Esophagus muscularis mucosa (tissue), 4 donors: ENCODE measurements around the gene COL7A1. TPM values are rescaled to one million over a fixed set of nuclear protein-coding genes. Genes with fewer than 3 reads are reported as not detected.

Experiments
- DNase-seq: peaks from one replicate; pipeline ENCODE4 v3.0.0-alpha.2; 2017; ENCODE audit errors: extremely low spot score
- H3K27ac ChIP-seq, 4 donors: fragments of 200-600 bp; sonication (generic); replicated peaks in 1 of 4; 1 replicate in 3 of 4; 2 replicates in 1 of 4; pipeline ENCODE4 v1.5.1; 2016 to 2019; ENCODE audit warnings: mild to moderate bottlenecking in 1 of 4
- H3K27me3 ChIP-seq, 4 donors: fragments of 200-600 bp; sonication (generic); one replicate each; pipeline versions ENCODE4 v1.5.1 to v1.6.0; 2016 to 2019
- H3K36me3 ChIP-seq, 4 donors: fragments of 200-600 bp; sonication (generic); one replicate each; pipeline ENCODE4 v1.5.1; 2016 to 2019
- H3K4me1 ChIP-seq, 4 donors: fragments of 200-600 bp; sonication (generic); one replicate each; pipeline ENCODE4 v1.5.1; 2016 to 2019
- H3K4me3 ChIP-seq, 4 donors: fragments of 200-600 bp; sonication (generic); 1 replicate in 2 of 4; 2 replicates in 2 of 4; pipeline ENCODE4 v1.5.1; 2016 to 2019; ENCODE audit warnings: mild to moderate bottlenecking in 4 of 4, moderate library complexity in 1 of 4
- H3K9me3 ChIP-seq, 4 donors: fragments of 200-600 bp; sonication (generic); 1 replicate in 3 of 4; 2 replicates in 1 of 4; pipeline ENCODE4 v1.5.1; 2016 to 2019
- EP300 ChIP-seq: sonication (generic); formaldehyde crosslinking; IDR thresholded peaks from one replicate; pipeline ENCODE4 v1.6.1; 2017; ENCODE audit warnings: antibody characterized with exemption
- POLR2A ChIP-seq: fragments of 450-650 bp; IDR thresholded peaks from one replicate; pipeline ENCODE4 v1.6.1; 2017; ENCODE audit warnings: antibody characterized with exemption, moderate library complexity, mild to moderate bottlenecking, low read depth
- POLR2AphosphoS5 ChIP-seq, 2 donors: sonication (generic); formaldehyde crosslinking; IDR thresholded peaks; one replicate each; pipeline ENCODE4 v1.6.1; 2017; ENCODE audit warnings: antibody characterized with exemption in 2 of 2
- WGBS: methylation state at CpG from one replicate; pipeline ENCODE4 v1.1.5; 2018; 5-methylcytosine and 5-hydroxymethylcytosine counted together
- intact Hi-C: fragments of 100-400 bp; cut with DNase I; formaldehyde crosslinking; loops from one replicate; pipeline ENCODE4 v1.15.1; 2023
- total RNA-seq, 4 donors: library from RNA; depleted of rRNA; stranded (reverse); fragments of >200 nt; gene quantifications; one replicate each; pipeline versions ENCODE4 v1.1.0 to v1.2.1, GENCODE V29; 2016
- TF ChIP-seq, protein P1 (sequence below), 3 experiments: fragments of 200-600 bp in 2 of 3; fragments of 450-650 bp in 1 of 3; sonication (generic) in 2 of 3; IDR thresholded peaks; one replicate each; pipeline ENCODE4 v1.5.1; 2017 to 2019; ENCODE audit warnings: antibody characterized with exemption in 3 of 3, mild to moderate bottlenecking in 2 of 3, moderate library complexity in 1 of 3

The COL7A1 gene
- total RNA-seq, 4 donors from 2014 or later = 1.2 to 2.9 (median 2.1) TPM

DNA sequence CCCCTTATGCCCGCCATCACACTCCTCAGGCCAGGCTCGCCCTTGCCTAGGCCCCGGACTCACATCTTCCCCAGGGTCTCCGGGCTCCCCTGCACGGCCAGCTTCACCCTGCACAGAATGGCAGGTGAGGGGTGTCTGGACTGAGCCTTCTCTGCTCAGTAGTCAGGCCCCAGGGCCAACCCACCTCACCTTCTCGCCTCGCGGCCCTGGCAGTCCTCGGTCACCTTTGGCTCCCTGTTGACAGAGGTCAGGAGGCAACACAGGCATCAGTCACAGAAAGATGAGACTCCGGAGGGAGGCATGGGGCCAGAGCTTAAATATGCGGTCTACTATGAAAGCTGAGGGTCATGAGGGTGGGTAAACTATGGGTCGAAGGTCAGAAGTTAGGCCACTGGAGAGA lies 23.2 kb downstream of the COL7A1 start:
- no peaks in the 10 kb centered on the region for H3K27me3 ChIP-seq
- intact Hi-C loops = no loop called here
- no peak overlapping the region for H3K27ac ChIP-seq
- H3K4me3 ChIP-seq = no peak overlapping the region
- H3K9me3 ChIP-seq = no peaks in the 10 kb centered on the region
- no peak for DNase-seq
- WGBS = 100% methylated on average over 2 of the region's 12 CpGs
- H3K4me1 ChIP-seq = no peaks in the 10 kb centered on the region
- H3K36me3 ChIP-seq = peaks cover 0 to 6% (median 0%) of the 10 kb centered on the region in 4 donors
- TF ChIP-seq, protein P1, sequence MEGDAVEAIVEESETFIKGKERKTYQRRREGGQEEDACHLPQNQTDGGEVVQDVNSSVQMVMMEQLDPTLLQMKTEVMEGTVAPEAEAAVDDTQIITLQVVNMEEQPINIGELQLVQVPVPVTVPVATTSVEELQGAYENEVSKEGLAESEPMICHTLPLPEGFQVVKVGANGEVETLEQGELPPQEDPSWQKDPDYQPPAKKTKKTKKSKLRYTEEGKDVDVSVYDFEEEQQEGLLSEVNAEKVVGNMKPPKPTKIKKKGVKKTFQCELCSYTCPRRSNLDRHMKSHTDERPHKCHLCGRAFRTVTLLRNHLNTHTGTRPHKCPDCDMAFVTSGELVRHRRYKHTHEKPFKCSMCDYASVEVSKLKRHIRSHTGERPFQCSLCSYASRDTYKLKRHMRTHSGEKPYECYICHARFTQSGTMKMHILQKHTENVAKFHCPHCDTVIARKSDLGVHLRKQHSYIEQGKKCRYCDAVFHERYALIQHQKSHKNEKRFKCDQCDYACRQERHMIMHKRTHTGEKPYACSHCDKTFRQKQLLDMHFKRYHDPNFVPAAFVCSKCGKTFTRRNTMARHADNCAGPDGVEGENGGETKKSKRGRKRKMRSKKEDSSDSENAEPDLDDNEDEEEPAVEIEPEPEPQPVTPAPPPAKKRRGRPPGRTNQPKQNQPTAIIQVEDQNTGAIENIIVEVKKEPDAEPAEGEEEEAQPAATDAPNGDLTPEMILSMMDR (IDR thresholded peaks at IDR 0.05) = no peak
- TF ChIP-seq POLR2AphosphoS5 (IDR thresholded peaks at IDR 0.05) = no peak
- no peak for TF ChIP-seq POLR2A
- no peak for TF ChIP-seq EP300

DNA sequence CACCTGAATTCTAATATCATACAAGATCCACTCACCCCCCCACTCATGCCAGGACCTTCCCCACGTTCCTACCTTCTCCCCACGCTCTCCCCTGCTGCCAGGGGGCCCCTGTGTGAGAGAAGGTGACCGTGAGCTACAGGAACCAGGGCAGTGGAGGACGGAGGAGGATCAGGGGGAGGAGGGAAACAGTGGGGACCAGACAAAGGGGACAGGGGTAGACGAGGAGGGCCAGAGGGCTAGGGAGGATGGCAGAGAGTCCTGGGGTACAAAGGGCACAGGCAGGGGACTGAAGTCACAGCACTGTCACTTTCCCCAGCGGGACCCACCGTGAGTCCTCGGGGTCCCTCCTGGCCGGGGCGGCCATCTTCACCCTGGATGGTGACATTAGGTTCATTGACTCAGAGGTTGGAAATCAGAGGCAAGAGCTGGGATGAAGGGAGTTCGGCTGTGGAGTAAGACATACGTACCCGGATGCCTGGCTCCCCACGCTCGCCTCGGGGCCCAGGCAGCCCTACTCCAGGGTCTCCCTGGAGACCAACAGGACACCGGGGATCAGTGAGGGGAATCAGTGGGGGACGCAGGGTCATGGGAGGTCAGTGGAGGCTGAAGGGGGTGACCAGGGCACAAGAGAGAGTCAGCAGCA lies 25.2 kb downstream of the COL7A1 start:
- no peak for TF ChIP-seq POLR2AphosphoS5 (IDR thresholded peaks at IDR 0.05)
- no peak for TF ChIP-seq POLR2A
- TF ChIP-seq EP300 = no peak
- TF ChIP-seq, protein P1 (IDR thresholded peaks at IDR 0.05) = no peak
- Histone ChIP-seq H3K4me1 (peaks cover 0 to 12% (median 6%) of the 10 kb centered on the region in 4 donors), H3K27ac (no peak overlapping the region), H3K9me3 (no peaks in the 10 kb centered on the region), H3K27me3 (no peaks in the 10 kb centered on the region), H3K4me3 (no peak overlapping the region), H3K36me3 (peaks cover 0 to 5% (median 0%) of the 10 kb centered on the region in 4 donors)
- WGBS = 92% methylated on average over 18 of the region's 18 CpGs
- no peak for DNase-seq
- intact Hi-C loops = no loop called here

DNA sequence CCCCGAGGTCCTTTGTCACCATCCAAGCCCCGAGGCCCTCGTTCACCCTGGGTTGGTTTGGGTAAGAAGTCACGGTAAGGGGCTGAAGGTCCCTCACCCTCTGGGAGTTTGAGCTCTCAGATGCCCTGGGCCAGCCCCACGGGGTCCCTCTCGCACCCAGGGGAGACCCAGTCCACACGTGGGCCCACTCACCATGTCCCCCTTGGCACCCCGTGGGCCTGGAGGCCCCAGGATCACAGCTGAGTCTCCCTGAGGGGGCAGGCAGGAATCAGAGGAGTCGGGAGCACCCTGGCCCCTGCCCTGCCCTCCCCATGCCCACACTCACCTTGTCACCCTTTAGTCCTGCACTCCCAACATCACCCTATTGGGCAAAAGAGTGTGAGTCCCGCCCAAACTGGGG lies 25.7 kb downstream of the COL7A1 start:
- intact Hi-C loops = no loop called here
- no peaks in the 10 kb centered on the region for H3K9me3 ChIP-seq
- no peak for DNase-seq
- no peaks in the 10 kb centered on the region for H3K27me3 ChIP-seq
- no peak for TF ChIP-seq POLR2A
- TF ChIP-seq, protein P1 (IDR thresholded peaks at IDR 0.05) = no peak
- TF ChIP-seq POLR2AphosphoS5 (IDR thresholded peaks at IDR 0.05) = no peak
- TF ChIP-seq EP300 = no peak
- H3K4me3 ChIP-seq = no peak overlapping the region
- 94% methylated on average over 10 of the region's 10 CpGs for WGBS
- peaks cover 0 to 5% (median 0%) of the 10 kb centered on the region in 4 donors for H3K36me3 ChIP-seq
- no peak overlapping the region for H3K27ac ChIP-seq
- H3K4me1 ChIP-seq = peaks cover 0 to 12% (median 6%) of the 10 kb centered on the region in 4 donors

DNA sequence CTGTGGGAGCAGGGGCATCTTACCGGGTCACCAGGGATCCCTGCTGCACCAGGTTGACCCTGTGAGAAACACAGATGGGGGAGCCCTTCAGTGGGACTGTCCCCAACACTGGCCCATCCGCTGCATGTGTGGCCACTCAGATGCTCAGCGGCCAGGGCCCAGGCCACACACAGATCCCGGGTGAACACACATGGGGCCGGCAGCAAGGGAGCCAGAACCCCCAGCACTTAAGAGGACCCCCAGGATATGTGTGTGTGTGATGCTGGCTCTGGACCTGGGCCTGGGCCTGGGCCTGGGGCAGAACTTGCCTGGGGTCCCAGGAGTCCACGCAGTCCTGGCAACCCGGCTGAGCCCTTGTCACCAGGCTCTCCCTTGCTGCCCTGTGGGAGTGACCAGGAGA lies 26.7 kb downstream of the COL7A1 start:
- Histone ChIP-seq H3K9me3 (no peaks in the 10 kb centered on the region), H3K36me3 (peaks cover 0 to 4% (median 0%) of the 10 kb centered on the region in 4 donors), H3K4me1 (peaks cover 0 to 12% (median 6%) of the 10 kb centered on the region in 4 donors), H3K4me3 (no peak overlapping the region), H3K27me3 (no peaks in the 10 kb centered on the region), H3K27ac (no peak overlapping the region)
- no peak for DNase-seq
- WGBS = no CpG with 5 or more reads among the region's 7 CpGs
- TF ChIP-seq POLR2AphosphoS5 (IDR thresholded peaks at IDR 0.05) = no peak
- no peak for TF ChIP-seq POLR2A
- TF ChIP-seq, protein P1 (IDR thresholded peaks at IDR 0.05) = no peak
- no peak for TF ChIP-seq EP300
- intact Hi-C loops = no loop called here

DNA sequence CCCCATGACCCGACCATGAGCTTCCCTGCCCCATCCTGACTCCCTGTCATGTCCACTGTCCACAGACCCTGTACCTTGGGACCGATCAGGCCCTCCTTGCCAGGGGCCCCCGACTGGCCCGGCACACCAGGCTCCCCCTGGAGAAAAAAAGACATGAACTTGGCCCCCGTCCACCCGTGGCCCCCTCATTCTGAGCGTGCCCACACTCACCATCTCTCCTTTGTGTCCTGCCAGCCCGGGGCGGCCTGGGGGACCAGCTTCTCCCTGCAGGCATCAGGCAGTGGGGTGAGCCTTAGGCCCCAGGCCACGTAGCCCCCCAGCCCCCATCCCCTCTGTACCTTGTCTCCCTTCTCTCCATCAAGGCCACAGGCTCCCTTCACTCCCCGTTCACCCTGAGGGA lies 27.6 kb downstream of the COL7A1 start:
- Histone ChIP-seq H3K4me3 (no peak overlapping the region), H3K27me3 (no peaks in the 10 kb centered on the region), H3K27ac (no peak overlapping the region), H3K9me3 (no peaks in the 10 kb centered on the region), H3K36me3 (no peaks in the 10 kb centered on the region), H3K4me1 (peaks cover 0 to 12% (median 6%) of the 10 kb centered on the region in 4 donors)
- no peak for DNase-seq
- intact Hi-C loops = no loop called here
- TF ChIP-seq POLR2AphosphoS5 (IDR thresholded peaks at IDR 0.05) (no peak), EP300 (no peak), POLR2A (no peak)
- TF ChIP-seq, protein P1 (IDR thresholded peaks at IDR 0.05) = no peak
- 90% methylated on average over 11 of the region's 11 CpGs for WGBS
